H1 (cell line): ENCODE results near the gene RADIL. TPM values are rescaled to one million over a fixed set of nuclear protein-coding genes. Genes with fewer than 3 reads are reported as not detected.

ENCODE experiments used
- CHD7 ChIP-seq: fragments of 300-600 bp; sonication (generic); IDR thresholded peaks from 2 replicates; pipeline ENCODE4 v1.7.1; 2012; ENCODE audit warnings: low read length, moderate library complexity, mild to moderate bottlenecking, inconsistent platforms; ENCODE audit not compliant: insufficient replicate concordance
- CTCF ChIP-seq, 3 experiments: IDR thresholded peaks; 1 replicate in 2 of 3; 2 replicates in 1 of 3; pipeline versions ENCODE4 v1.5.1 to v1.6.1; 2011; ENCODE audit warnings: low read length in 3 of 3, mild to moderate bottlenecking in 3 of 3, inconsistent platforms in 2 of 3, low read depth in 1 of 3, moderate library complexity in 1 of 3; ENCODE audit not compliant: insufficient read depth in 1 of 3; ENCODE audit errors: control extremely low read depth in 1 of 3
- EGR1 ChIP-seq: IDR thresholded peaks from 2 replicates; pipeline ENCODE4 v1.6.1; 2011; ENCODE audit warnings: low read depth, low read length, borderline replicate concordance
- KDM4A ChIP-seq: IDR thresholded peaks from one replicate; pipeline ENCODE4 v1.7.1; 2012; ENCODE audit warnings: low read depth, mild to moderate bottlenecking, moderate library complexity, low read length, inconsistent platforms; ENCODE audit not compliant: severe bottlenecking
- polyA plus RNA-seq, 7 experiments: library from polyadenylated mRNA; depleted of rRNA in 3 of 7; stranded (reverse) in 5 of 7; unstranded in 2 of 7; fragments of >200 nt in 5 of 7; fragments of 200-250 nt in 2 of 7; gene quantifications; 1 replicate in 5 of 7; 2 replicates in 1 of 7; 4 replicates in 1 of 7; pipeline versions ENCODE4 v1.2.1 to v1.2.3, GENCODE V29; 2011 to 2013; ENCODE audit warnings: missing spikeins in 2 of 7, mixed read lengths in 2 of 7
- total RNA-seq: library from RNA; stranded (reverse); fragmentation: NEBNext Ultra II Directional; extraction: Animal tissue kit (Norgen Biotek cat#: 25700); gene quantifications from 2 replicates; pipeline ENCODE4 v1.2.1, GENCODE V29; 2021
- TF ChIP-seq, protein P1 (sequence below): IDR thresholded peaks from 2 replicates; pipeline ENCODE4 v1.6.1; 2012; ENCODE audit warnings: inconsistent platforms

Gene RADIL
- total and polyA plus RNA-seq, 2 of the 8 experiments (the other 6 are each of a cell fraction or from before 2014, with no cell fraction given): 5.0 to 5.4 TPM

GRCh38 chr7:4805110-4805983 lies 78.2 kb downstream of the RADIL start (continued):
- no peak for TF ChIP-seq KDM4A
- no peak for TF ChIP-seq CTCF (IDR thresholded peaks at IDR 0.05; ENCODE audit: control extremely low read depth in 1 of 3, insufficient read depth in 1 of 3, low read depth in 1 of 3, low read length in 3 of 3)
- no peak for TF ChIP-seq EGR1
- TF ChIP-seq CHD7: no peak
- TF ChIP-seq, protein P1, sequence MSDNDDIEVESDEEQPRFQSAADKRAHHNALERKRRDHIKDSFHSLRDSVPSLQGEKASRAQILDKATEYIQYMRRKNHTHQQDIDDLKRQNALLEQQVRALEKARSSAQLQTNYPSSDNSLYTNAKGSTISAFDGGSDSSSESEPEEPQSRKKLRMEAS: no peak
